SK-N-SH treated with all-trans-retinoic acid at 6 μM for 48 hours (cell line): ENCODE measurements around the gene ATG13.
"Not testable (repeated sequence)": the region's sequence is repeated elsewhere in the genome, so short reads cannot be mapped to it uniquely, and the experiment has no call there.

Experiments used
- ATAC-seq: fragments of 200-7000 bp; cut with Tn5 transposase; 3 replicates; pipeline ENCODE4 v1.9.1; 2020; ENCODE audit warnings: mild to moderate bottlenecking, moderate library complexity
- ARNTL ChIP-seq: fragments of 450-650 bp; formaldehyde crosslinking; IDR thresholded peaks from 2 replicates; pipeline ENCODE4 v1.5.0; 2020; ENCODE audit warnings: low read depth, mild to moderate bottlenecking, moderate library complexity, borderline replicate concordance
- CSDC2 ChIP-seq: fragments of 250-450 bp; sonication (Bioruptor Pico); IDR thresholded peaks from 2 replicates; pipeline ENCODE4 v1.5.0; 2020; ENCODE audit warnings: mild to moderate bottlenecking, moderate library complexity
- ESRRG ChIP-seq: fragments of 250-450 bp; sonication (Bioruptor Pico); IDR thresholded peaks from 2 replicates; pipeline ENCODE4 v1.6.1; 2021; ENCODE audit warnings: mild to moderate bottlenecking
- GLIS3 ChIP-seq: fragments of 250-450 bp; sonication (Bioruptor Pico); IDR thresholded peaks from 2 replicates; pipeline ENCODE4 v1.5.0; 2020; ENCODE audit warnings: mild to moderate bottlenecking, moderate library complexity
- ISL1 ChIP-seq: fragments of 250-450 bp; sonication (Bioruptor Pico); IDR thresholded peaks from 2 replicates; pipeline ENCODE4 v2.1.2; 2022; ENCODE audit warnings: mild to moderate bottlenecking, moderate library complexity
- OSR1 ChIP-seq: fragments of 250-450 bp; sonication (Bioruptor Pico); IDR thresholded peaks from 2 replicates; pipeline ENCODE4 v1.8.0; 2022; ENCODE audit warnings: moderate library complexity, mild to moderate bottlenecking, inconsistent platforms
- PPARA ChIP-seq: fragments of 250-450 bp; sonication (Bioruptor Pico); IDR thresholded peaks from 2 replicates; pipeline ENCODE4 v1.5.0; 2020; ENCODE audit warnings: mild to moderate bottlenecking, borderline replicate concordance
- TCF4 ChIP-seq: fragments of 250-450 bp; sonication (Bioruptor Pico); IDR thresholded peaks from 2 replicates; pipeline ENCODE4 v1.8.0; 2021; ENCODE audit warnings: mild to moderate bottlenecking, moderate library complexity, borderline replicate concordance
- TOX ChIP-seq: fragments of 250-450 bp; sonication (Bioruptor Pico); IDR thresholded peaks from 2 replicates; pipeline ENCODE4 v1.8.0; 2021; ENCODE audit warnings: mild to moderate bottlenecking, moderate library complexity, borderline replicate concordance
- ZC3H10 ChIP-seq: fragments of 250-450 bp; sonication (Bioruptor Pico); IDR thresholded peaks from 2 replicates; pipeline ENCODE4 v1.5.1; 2021; ENCODE audit warnings: mild to moderate bottlenecking, moderate library complexity
- ZFP3 ChIP-seq: fragments of 250-450 bp; sonication (Bioruptor Pico); IDR thresholded peaks from 2 replicates; pipeline ENCODE4 v1.5.0; 2020; ENCODE audit warnings: mild to moderate bottlenecking, moderate library complexity
- ZFP30 ChIP-seq: fragments of 450-650 bp; formaldehyde crosslinking; IDR thresholded peaks from 2 replicates; pipeline ENCODE4 v1.5.0; 2022; ENCODE audit warnings: mild to moderate bottlenecking, moderate library complexity
- ZNF565 ChIP-seq: fragments of 450-650 bp; formaldehyde crosslinking; conservative IDR thresholded peaks from 2 replicates; pipeline ENCODE4 v1.5.0; 2020; ENCODE audit warnings: low read depth, mild to moderate bottlenecking, moderate library complexity
- ZNF70 ChIP-seq: fragments of 450-650 bp; formaldehyde crosslinking; IDR thresholded peaks from 2 replicates; pipeline ENCODE4 v1.5.0; 2020; ENCODE audit warnings: mild to moderate bottlenecking, moderate library complexity
- TF ChIP-seq, protein P1 (sequence below): fragments of 250-450 bp; sonication (Bioruptor Pico); IDR thresholded peaks from 2 replicates; pipeline ENCODE4 v1.8.0; 2021; ENCODE audit warnings: low read depth, mild to moderate bottlenecking, moderate library complexity, borderline replicate concordance
- TF ChIP-seq, protein P2 (sequence below): fragments of 250-450 bp; sonication (Bioruptor Pico); IDR thresholded peaks from 2 replicates; pipeline ENCODE4 v1.5.1; 2021; ENCODE audit warnings: mild to moderate bottlenecking, moderate library complexity
- TF ChIP-seq, protein P3 (sequence below): fragments of 250-450 bp; sonication (Bioruptor Pico); IDR thresholded peaks from 2 replicates; pipeline ENCODE4 v1.8.0; 2020; ENCODE audit warnings: mild to moderate bottlenecking, moderate library complexity, borderline replicate concordance

ATG13 gene

DNA sequence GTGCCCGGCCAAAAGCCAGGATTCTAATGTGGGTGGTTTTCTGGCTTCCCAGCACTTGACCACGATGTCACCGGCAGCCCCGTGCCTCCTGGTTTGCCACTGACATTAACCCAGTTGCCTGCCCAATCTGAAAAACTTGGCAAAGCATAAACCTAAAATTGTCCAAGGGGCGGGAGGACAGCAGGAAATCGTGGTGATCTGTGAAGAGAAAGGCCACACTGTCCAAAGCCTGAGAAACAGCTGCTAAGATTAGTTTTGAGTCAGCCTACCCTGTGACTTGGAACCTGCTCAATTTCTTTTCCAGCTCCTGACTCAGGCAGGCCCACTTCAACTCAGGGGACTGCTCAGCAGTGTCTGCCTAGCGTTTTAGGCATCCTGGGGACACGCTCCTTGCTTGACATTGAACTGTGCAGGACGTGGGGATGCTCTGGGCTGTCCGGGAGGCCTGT, 93.5 kb downstream of the ATG13 start (continued):
- TF ChIP-seq ZC3H10 (CRISPR knock-in tag): no peak

DNA sequence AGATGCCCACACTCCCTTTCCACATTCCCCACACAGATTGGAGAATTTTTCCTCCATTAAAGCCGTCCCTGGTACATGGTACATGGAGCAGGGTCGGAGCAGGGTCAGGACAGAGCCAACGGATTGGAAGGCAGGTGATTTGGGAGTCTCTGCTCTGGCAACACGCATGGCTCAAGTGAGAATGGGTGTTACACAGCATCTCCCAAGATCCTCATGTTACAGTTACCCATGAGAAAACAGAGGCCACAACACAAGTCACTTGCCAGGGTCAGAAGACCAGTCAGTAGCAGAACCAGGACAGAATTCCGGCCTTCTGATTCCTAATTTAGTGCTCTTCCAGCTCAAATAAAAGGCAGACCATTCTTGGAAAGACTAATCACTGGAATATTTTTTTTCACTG, 94.0 kb downstream of the ATG13 start:
- TF ChIP-seq TOX (CRISPR knock-in tag) (no peak), ZNF70 (CRISPR knock-in tag) (no peak), CSDC2 (CRISPR knock-in tag) (no peak), TCF4 (CRISPR knock-in tag) (no peak), GLIS3 (CRISPR knock-in tag) (no peak), ZNF565 (no peak), PPARA (CRISPR knock-in tag) (no peak), ZC3H10 (CRISPR knock-in tag) (no peak), OSR1 (CRISPR knock-in tag) (no peak), ISL1 (CRISPR knock-in tag) (no peak)
- TF ChIP-seq, protein P1, sequence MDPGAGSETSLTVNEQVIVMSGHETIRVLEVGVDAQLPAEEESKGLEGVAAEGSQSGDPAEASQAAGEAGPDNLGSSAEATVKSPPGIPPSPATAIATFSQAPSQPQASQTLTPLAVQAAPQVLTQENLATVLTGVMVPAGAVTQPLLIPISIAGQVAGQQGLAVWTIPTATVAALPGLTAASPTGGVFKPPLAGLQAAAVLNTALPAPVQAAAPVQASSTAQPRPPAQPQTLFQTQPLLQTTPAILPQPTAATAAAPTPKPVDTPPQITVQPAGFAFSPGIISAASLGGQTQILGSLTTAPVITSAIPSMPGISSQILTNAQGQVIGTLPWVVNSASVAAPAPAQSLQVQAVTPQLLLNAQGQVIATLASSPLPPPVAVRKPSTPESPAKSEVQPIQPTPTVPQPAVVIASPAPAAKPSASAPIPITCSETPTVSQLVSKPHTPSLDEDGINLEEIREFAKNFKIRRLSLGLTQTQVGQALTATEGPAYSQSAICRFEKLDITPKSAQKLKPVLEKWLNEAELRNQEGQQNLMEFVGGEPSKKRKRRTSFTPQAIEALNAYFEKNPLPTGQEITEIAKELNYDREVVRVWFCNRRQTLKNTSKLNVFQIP: no peak
- TF ChIP-seq, protein P2, sequence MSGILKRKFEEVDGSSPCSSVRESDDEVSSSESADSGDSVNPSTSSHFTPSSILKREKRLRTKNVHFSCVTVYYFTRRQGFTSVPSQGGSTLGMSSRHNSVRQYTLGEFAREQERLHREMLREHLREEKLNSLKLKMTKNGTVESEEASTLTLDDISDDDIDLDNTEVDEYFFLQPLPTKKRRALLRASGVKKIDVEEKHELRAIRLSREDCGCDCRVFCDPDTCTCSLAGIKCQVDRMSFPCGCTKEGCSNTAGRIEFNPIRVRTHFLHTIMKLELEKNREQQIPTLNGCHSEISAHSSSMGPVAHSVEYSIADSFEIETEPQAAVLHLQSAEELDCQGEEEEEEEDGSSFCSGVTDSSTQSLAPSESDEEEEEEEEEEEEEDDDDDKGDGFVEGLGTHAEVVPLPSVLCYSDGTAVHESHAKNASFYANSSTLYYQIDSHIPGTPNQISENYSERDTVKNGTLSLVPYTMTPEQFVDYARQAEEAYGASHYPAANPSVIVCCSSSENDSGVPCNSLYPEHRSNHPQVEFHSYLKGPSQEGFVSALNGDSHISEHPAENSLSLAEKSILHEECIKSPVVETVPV (CRISPR knock-in tag): no peak
- no peak; the same call in 2 of the 3 replicates for ATAC-seq

DNA sequence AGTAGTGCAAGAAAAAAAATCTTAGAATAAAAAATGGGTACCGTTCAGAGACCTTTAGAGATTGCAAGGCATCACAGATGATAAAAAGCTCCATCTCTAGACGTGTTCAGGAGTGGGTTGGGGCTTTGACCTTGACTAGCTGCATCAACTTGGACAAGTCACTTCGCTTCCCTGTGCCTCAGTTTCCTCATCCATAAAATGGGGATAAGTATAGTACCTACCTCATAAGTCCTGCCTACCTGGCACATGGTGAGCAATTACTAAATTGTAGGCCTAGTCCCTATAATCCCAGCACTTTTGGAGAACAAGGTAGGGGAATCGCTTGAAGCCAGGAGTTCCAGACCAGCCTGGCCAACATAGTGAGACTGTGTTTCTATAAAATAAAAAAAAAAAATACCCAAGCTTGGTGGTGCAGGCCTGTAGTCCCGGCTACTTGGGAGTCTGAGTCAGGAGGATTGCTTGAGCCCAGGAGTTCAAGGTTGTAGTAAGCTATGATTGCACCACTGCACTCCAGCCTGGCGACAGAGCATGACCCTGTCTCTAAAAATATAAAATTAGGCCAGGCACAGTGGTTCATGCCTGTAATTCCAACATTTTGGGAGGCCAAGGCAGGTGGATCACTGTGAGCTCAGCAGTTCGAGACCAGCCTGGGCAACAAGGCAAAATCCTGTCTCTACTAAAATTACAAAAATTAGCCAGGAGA, 95.7 kb downstream of the ATG13 start:
- no peak for ATAC-seq
- no peak for TF ChIP-seq ZFP30 (CRISPR knock-in tag)
- no peak for TF ChIP-seq ISL1 (CRISPR knock-in tag)
- TF ChIP-seq ESRRG: no peak
- no peak for TF ChIP-seq CSDC2 (CRISPR knock-in tag)
- TF ChIP-seq ZFP3: no peak
- no peak for TF ChIP-seq PPARA (CRISPR knock-in tag)
- TF ChIP-seq, protein P2 (CRISPR knock-in tag): no peak
- TF ChIP-seq, protein P3, sequence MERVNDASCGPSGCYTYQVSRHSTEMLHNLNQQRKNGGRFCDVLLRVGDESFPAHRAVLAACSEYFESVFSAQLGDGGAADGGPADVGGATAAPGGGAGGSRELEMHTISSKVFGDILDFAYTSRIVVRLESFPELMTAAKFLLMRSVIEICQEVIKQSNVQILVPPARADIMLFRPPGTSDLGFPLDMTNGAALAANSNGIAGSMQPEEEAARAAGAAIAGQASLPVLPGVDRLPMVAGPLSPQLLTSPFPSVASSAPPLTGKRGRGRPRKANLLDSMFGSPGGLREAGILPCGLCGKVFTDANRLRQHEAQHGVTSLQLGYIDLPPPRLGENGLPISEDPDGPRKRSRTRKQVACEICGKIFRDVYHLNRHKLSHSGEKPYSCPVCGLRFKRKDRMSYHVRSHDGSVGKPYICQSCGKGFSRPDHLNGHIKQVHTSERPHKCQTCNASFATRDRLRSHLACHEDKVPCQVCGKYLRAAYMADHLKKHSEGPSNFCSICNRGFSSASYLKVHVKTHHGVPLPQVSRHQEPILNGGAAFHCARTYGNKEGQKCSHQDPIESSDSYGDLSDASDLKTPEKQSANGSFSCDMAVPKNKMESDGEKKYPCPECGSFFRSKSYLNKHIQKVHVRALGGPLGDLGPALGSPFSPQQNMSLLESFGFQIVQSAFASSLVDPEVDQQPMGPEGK (CRISPR knock-in tag): no peak
- no peak for TF ChIP-seq TCF4 (CRISPR knock-in tag)
- no peak for TF ChIP-seq ARNTL
- TF ChIP-seq, protein P1: no peak
- no peak for TF ChIP-seq ZNF70 (CRISPR knock-in tag)
- TF ChIP-seq TOX (CRISPR knock-in tag): no peak
- TF ChIP-seq OSR1 (CRISPR knock-in tag): no peak
- TF ChIP-seq ZC3H10 (CRISPR knock-in tag): no peak

DNA sequence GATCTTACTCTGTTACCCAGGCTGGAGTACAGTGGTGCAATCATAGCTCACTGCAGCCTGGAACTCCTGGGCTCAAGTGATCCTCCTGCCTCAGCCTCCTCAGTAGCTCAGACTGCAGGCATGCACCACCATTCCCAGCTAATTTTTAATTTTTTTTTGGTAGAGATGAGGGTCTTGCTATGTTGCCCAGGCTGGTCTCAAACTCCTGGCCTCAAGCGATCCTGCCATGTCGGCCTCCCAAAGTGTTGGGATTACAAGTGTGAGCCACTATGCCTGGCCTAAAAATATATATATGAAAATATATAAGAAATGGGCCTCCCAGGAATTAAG, 100.4 kb downstream of the ATG13 start:
- not testable (repeated sequence) for ATAC-seq
